OCI-LY3 (cell line): ENCODE results near the gene PLRG1.

Experiments used
- EZH2phosphoT487 ChIP-seq: fragments of 200-600 bp; shearing (Covaris generic); IDR thresholded peaks from 2 replicates; pipeline ENCODE4 v1.6.1; 2018; ENCODE audit warnings: antibody characterized with exemption, mixed run types, low read depth
- TF ChIP-seq, protein P1 (sequence below): fragments of 200-600, 300-600 bp; sonication (generic); IDR thresholded peaks from 2 replicates; pipeline ENCODE4 v1.5.1; 2014; ENCODE audit warnings: antibody characterized with exemption, low read length, low read depth

DNA sequence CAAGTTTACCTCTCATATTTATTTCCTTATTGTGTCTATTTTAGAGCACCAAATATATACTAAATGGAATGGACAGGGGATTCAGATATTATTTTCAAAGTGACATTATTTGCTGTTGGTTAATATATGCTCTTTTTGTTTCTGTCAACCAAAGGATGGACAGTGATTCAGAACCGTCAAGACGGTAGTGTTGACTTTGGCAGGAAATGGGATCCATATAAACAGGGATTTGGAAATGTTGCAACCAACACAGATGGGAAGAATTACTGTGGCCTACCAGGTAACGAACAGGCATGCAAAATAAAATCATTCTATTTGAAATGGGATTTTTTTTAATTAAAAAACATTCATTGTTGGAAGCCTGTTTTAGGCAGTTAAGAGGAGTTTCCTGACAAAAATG is 18.8 kb upstream of the PLRG1 start:
- TF ChIP-seq, protein P1, sequence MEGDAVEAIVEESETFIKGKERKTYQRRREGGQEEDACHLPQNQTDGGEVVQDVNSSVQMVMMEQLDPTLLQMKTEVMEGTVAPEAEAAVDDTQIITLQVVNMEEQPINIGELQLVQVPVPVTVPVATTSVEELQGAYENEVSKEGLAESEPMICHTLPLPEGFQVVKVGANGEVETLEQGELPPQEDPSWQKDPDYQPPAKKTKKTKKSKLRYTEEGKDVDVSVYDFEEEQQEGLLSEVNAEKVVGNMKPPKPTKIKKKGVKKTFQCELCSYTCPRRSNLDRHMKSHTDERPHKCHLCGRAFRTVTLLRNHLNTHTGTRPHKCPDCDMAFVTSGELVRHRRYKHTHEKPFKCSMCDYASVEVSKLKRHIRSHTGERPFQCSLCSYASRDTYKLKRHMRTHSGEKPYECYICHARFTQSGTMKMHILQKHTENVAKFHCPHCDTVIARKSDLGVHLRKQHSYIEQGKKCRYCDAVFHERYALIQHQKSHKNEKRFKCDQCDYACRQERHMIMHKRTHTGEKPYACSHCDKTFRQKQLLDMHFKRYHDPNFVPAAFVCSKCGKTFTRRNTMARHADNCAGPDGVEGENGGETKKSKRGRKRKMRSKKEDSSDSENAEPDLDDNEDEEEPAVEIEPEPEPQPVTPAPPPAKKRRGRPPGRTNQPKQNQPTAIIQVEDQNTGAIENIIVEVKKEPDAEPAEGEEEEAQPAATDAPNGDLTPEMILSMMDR, result no peak
- no peak for TF ChIP-seq EZH2phosphoT487
